Hepatocyte (in vitro differentiated cells): ENCODE data around the gene CCDC66. TPM values are rescaled to one million over a fixed set of nuclear protein-coding genes. Genes with fewer than 3 reads are reported as not detected.

ENCODE experiments used
- DNase-seq: peaks from one replicate; pipeline ENCODE4 v3.0.0-alpha.2; 2016; ENCODE audit warnings: low spot score
- H2AFZ ChIP-seq: fragments of 200-600 bp; sonication (generic); 2 replicates; pipeline ENCODE4 v1.6.0; 2016; ENCODE audit warnings: antibody characterized with exemption, mild to moderate bottlenecking
- H3K27ac ChIP-seq: fragments of 200-600 bp; sonication (generic); 2 replicates; pipeline ENCODE4 v1.5.1; 2016; ENCODE audit warnings: mild to moderate bottlenecking
- H3K27me3 ChIP-seq: fragments of 200-600 bp; sonication (generic); 2 replicates; pipeline ENCODE4 v1.6.1; 2016
- H3K36me3 ChIP-seq: fragments of 200-600 bp; sonication (generic); replicated peaks from 2 replicates; pipeline ENCODE4 v1.5.1; 2016; ENCODE audit warnings: low read depth; ENCODE audit not compliant: insufficient read depth
- H3K4me1 ChIP-seq: fragments of 200-600 bp; sonication (generic); 2 replicates; pipeline ENCODE4 v1.5.1; 2016; ENCODE audit warnings: mild to moderate bottlenecking, moderate library complexity; ENCODE audit not compliant: insufficient read depth
- H3K4me2 ChIP-seq: fragments of 200-600 bp; sonication (generic); 2 replicates; pipeline ENCODE4 v1.6.0; 2016
- H3K4me3 ChIP-seq: fragments of 200-600 bp; sonication (generic); 2 replicates; pipeline ENCODE4 v1.5.1; 2016; ENCODE audit warnings: mild to moderate bottlenecking
- H3K79me2 ChIP-seq: fragments of 200-600 bp; sonication (generic); 2 replicates; pipeline ENCODE4 v1.6.0; 2017; ENCODE audit warnings: mild to moderate bottlenecking
- H3K9me2 ChIP-seq: fragments of 200-600 bp; sonication (generic); replicated peaks from 2 replicates; pipeline ENCODE4 v1.6.0; 2017; ENCODE audit warnings: mild to moderate bottlenecking; ENCODE audit not compliant: insufficient read depth
- H3K9me3 ChIP-seq: fragments of 200-600 bp; sonication (generic); 2 replicates; pipeline ENCODE4 v1.5.1; 2016; ENCODE audit warnings: low read depth, mild to moderate bottlenecking
- H4K20me1 ChIP-seq: fragments of 200-600 bp; sonication (generic); 2 replicates; pipeline ENCODE4 v1.6.0; 2016; ENCODE audit warnings: mild to moderate bottlenecking; ENCODE audit not compliant: insufficient read depth, poor library complexity, severe bottlenecking
- EZH2 ChIP-seq: fragments of 200-600 bp; sonication (generic); IDR thresholded peaks from 2 replicates; pipeline ENCODE4 v1.6.1; 2016; ENCODE audit warnings: antibody characterized with exemption, mild to moderate bottlenecking, borderline replicate concordance
- EZH2phosphoT487 ChIP-seq: fragments of 200-600 bp; sonication (generic); IDR thresholded peaks from one replicate; pipeline ENCODE4 v1.6.1; 2018; ENCODE audit warnings: antibody characterized with exemption, mild to moderate bottlenecking, low read depth, moderate library complexity; ENCODE audit not compliant: unreplicated experiment, severe bottlenecking
- WGBS: methylation state at CpG from one replicate; pipeline ENCODE4 v1.1.6; 2016; ENCODE audit warnings: low lambda C conversion rate; ENCODE audit errors: missing lambda C conversion rate; 5-methylcytosine and 5-hydroxymethylcytosine counted together
- polyA plus RNA-seq: library from polyadenylated mRNA; unstranded; fragments of >200 nt; fragmentation: Nextera tagmentation; extraction: Ambion mirVana; gene quantifications from 2 replicates; pipeline ENCODE4 v1.2.1, GENCODE V29; 2016
- total RNA-seq: library from RNA; depleted of rRNA; stranded (reverse); fragments of >200 nt; gene quantifications from 2 replicates; pipeline ENCODE4 v1.2.3, GENCODE V29; 2014
- TF ChIP-seq, protein P1 (sequence below): fragments of 200-600 bp; sonication (generic); IDR thresholded peaks from 2 replicates; pipeline ENCODE4 v1.5.1; 2016; ENCODE audit warnings: antibody characterized with exemption, mild to moderate bottlenecking; ENCODE audit not compliant: poor library complexity

Gene CCDC66
- total and polyA plus RNA-seq, 2 experiments from 2014 or later: 12.8 to 25.7 TPM

DNA sequence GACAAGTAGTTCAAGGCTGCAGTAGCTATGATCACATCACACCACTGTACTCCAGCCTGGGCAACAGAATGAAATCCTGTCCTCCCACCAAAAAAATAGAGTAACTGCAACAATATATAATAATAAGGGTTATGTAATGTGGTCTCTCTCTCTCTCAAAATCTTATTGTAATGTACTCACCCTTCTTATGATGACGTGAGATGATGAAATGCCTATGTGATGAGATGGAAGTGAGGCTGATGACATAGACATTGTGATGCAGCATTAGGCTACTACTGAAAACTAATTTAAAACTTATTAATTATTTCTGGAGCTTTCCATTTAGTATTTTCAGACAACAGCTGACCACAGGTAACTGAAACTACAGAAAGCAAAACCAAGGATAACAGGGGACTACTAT, 98.7 kb downstream of the CCDC66 start:
- Histone ChIP-seq H3K79me2 (peaks cover 46% of the 10 kb centered on the region), H3K27me3 (no peaks in the 10 kb centered on the region), H3K9me3 (no peaks in the 10 kb centered on the region), H4K20me1 (no peaks in the 10 kb centered on the region), H3K4me2 (no peak overlapping the region), H3K4me1 (no peaks in the 10 kb centered on the region), H3K9me2 (no peaks in the 10 kb centered on the region), H3K4me3 (no peak overlapping the region), H3K36me3 (no peaks in the 10 kb centered on the region), H3K27ac (no peak overlapping the region), H2AFZ (no peak overlapping the region)
- DNase-seq: no peak
- TF ChIP-seq, protein P1, sequence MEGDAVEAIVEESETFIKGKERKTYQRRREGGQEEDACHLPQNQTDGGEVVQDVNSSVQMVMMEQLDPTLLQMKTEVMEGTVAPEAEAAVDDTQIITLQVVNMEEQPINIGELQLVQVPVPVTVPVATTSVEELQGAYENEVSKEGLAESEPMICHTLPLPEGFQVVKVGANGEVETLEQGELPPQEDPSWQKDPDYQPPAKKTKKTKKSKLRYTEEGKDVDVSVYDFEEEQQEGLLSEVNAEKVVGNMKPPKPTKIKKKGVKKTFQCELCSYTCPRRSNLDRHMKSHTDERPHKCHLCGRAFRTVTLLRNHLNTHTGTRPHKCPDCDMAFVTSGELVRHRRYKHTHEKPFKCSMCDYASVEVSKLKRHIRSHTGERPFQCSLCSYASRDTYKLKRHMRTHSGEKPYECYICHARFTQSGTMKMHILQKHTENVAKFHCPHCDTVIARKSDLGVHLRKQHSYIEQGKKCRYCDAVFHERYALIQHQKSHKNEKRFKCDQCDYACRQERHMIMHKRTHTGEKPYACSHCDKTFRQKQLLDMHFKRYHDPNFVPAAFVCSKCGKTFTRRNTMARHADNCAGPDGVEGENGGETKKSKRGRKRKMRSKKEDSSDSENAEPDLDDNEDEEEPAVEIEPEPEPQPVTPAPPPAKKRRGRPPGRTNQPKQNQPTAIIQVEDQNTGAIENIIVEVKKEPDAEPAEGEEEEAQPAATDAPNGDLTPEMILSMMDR: no peak
- TF ChIP-seq EZH2phosphoT487: no peak
- TF ChIP-seq EZH2: no peak
- WGBS: 100% methylated on average over 1 of the region's 1 CpG

- Histone ChIP-seq H2AFZ (no peak overlapping the region), H3K4me3 (no peak overlapping the region), H3K27ac (no peak overlapping the region), H3K27me3 (no peaks in the 10 kb centered on the region), H3K36me3 (no peaks in the 10 kb centered on the region), H3K9me3 (no peaks in the 10 kb centered on the region), H4K20me1 (no peaks in the 10 kb centered on the region), H3K79me2 (peaks cover 17% of the 10 kb centered on the region), H3K4me1 (no peaks in the 10 kb centered on the region), H3K4me2 (no peak overlapping the region), H3K9me2 (no peaks in the 10 kb centered on the region)
- WGBS: 100% methylated on average over 2 of the region's 2 CpGs
- TF ChIP-seq, protein P1: no peak
- TF ChIP-seq EZH2 (no peak), EZH2phosphoT487 (no peak)
- DNase-seq: no peak
Measured at GRCh38 chr3:56664823-56665222, 107.8 kb downstream of the CCDC66 start.

DNA sequence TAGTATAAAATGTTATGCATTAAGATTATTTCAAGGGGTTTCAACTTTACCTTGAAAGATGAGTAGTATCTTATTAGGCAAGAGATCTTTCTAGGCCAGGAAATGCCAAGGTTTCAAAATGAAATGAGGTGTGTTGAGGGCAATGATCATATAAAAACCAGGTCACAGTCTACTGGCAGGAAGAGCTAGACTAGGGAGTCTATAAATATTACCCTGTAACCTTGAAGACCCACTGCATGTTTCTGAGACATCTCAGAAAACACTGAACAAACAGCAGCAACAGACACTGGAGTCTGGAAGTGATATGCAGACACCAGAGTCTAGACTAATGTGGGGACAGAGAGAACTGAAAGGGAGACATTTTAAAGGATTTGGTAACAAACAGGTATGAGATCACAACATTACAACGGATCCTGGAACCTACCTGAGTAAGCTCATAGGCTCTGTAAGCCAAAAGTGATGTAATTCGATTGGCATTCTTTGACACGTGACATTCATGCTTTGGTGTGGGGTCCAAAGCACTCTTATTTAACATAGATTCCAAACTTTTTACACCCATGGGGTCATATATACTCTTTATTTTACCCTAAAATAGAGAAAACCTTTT, 111.1 kb downstream of the CCDC66 start:
- H3K36me3 ChIP-seq: no peaks in the 10 kb centered on the region
- TF ChIP-seq EZH2phosphoT487 (no peak), EZH2 (no peak)
- TF ChIP-seq, protein P1: no peak

More for the DNA sequence above, 111.1 kb downstream of the CCDC66 start:
- Histone ChIP-seq H3K27me3 (no peaks in the 10 kb centered on the region), H3K4me1 (no peaks in the 10 kb centered on the region), H3K4me2 (no peak overlapping the region), H3K79me2 (peaks cover 14% of the 10 kb centered on the region), H3K4me3 (no peak overlapping the region), H2AFZ (no peak overlapping the region), H3K27ac (no peak overlapping the region), H4K20me1 (no peaks in the 10 kb centered on the region), H3K9me3 (no peaks in the 10 kb centered on the region), H3K9me2 (no peaks in the 10 kb centered on the region)
- WGBS: 95% methylated on average over 3 of the region's 3 CpGs
- DNase-seq: no peak

Other genes with a start within 250 kb of the CCDC66 start
- gene ERC2, start 88.7 kb upstream of the CCDC66 start, total RNA-seq: 4.7 and 5.3 TPM in 2 replicates
- 1.2 and 2.2 TPM in 2 replicates for gene ERC2, start 88.7 kb upstream of the CCDC66 start, polyA plus RNA-seq
- gene TASOR, start 126.1 kb downstream of the CCDC66 start, total RNA-seq: 62.3 and 64.0 TPM in 2 replicates
- gene TASOR, start 126.1 kb downstream of the CCDC66 start, polyA plus RNA-seq: 9.3 and 14.2 TPM in 2 replicates
- gene ARHGEF3, start 244.8 kb downstream of the CCDC66 start, total RNA-seq: 39.6 and 41.7 TPM in 2 replicates
- 52.4 and 63.8 TPM in 2 replicates for gene ARHGEF3, start 244.8 kb downstream of the CCDC66 start, polyA plus RNA-seq